Liver (tissue), 3 donors: ENCODE measurements around the gene NFIX.

Source experiments
- ATF3 ChIP-seq: IDR thresholded peaks from 2 replicates; pipeline ENCODE4 v1.6.1; 2016; ENCODE audit warnings: antibody characterized with exemption
- CTCF ChIP-seq: fragments of 150-350 bp; IDR thresholded peaks from 2 replicates; pipeline ENCODE4 v1.5.1; 2017; ENCODE audit warnings: improper control_type of control experiment, low read depth, low read length; ENCODE audit not compliant: missing input control
- GABPA ChIP-seq, 2 donors: IDR thresholded peaks in 1 of 2; conservative IDR thresholded peaks in 1 of 2; 2 replicates each; pipeline ENCODE4 v1.6.1; 2016; ENCODE audit warnings: antibody characterized with exemption in 2 of 2, mild to moderate bottlenecking in 1 of 2, moderate library complexity in 1 of 2
- donor health status: healthy.
- donor health status: healthy.

- TF ChIP-seq CTCF (no peak), GABPA (IDR thresholded peaks at IDR 0.05 in 1 of 2, conservative IDR thresholded peaks at IDR 0.05 in 1 of 2) (no peak), ATF3 (no peak)
Observed at GRCh38 chr19:13066933-13067807, 71.9 kb downstream of the NFIX start.
